C4-2B (cell line): Measurements from ENCODE around the gene ACOX1.

Experiments
- CTCF ChIP-seq: fragments of 450-650 bp; conservative IDR thresholded peaks from 2 replicates; pipeline ENCODE4 v1.5.1; 2017; ENCODE audit warnings: mild to moderate bottlenecking
- ZFX ChIP-seq: fragments of 450-650 bp; IDR thresholded peaks from 2 replicates; pipeline ENCODE4 v1.6.1; 2017

- TF ChIP-seq CTCF = no peak
- TF ChIP-seq ZFX = no peak
These were observed 3.2 kb downstream of the ACOX1 start for GRCh38 chr17:75975757-75976174.
